Stimulated activated CD4-positive, alpha-beta T cell treated with anti-CD3 and anti-CD28 coated beads, Interleukin-12 subunit alpha, Interleukin-12 subunit beta, amount 100 ng/mL, for 4 hours (primary cell): ENCODE results near the gene SUPT3H.

ENCODE experiments used
- DNase-seq: peaks from one replicate; pipeline ENCODE4 v3.0.0-alpha.2; 2020

SUPT3H gene

GRCh38 chr6:45387236-45387635 is 9.5 kb upstream of the SUPT3H start:
- DNase-seq: no peak

- DNase-seq: no peak
Measured at GRCh38 chr6:45386501-45386900, 8.8 kb upstream of the SUPT3H start.

GRCh38 chr6:45382391-45382790 is 4.7 kb upstream of the SUPT3H start:
- DNase-seq: no peak

- no peak for DNase-seq
Measured at GRCh38 chr6:45378334-45378926, 696 bp upstream of the SUPT3H start.

GRCh38 chr6:45377043-45377553 is 636 bp downstream of the SUPT3H start:
- no peak for DNase-seq

- DNase-seq: no peak
Measured at GRCh38 chr6:45376310-45377042, 1.3 kb downstream of the SUPT3H start.

- no peak for DNase-seq
Measured at GRCh38 chr6:45375449-45375848, 2.3 kb downstream of the SUPT3H start.

- no peak for DNase-seq
Measured at GRCh38 chr6:45371924-45372573, 5.7 kb downstream of the SUPT3H start.

- no peak for DNase-seq
Measured at GRCh38 chr6:45369870-45370269, 7.9 kb downstream of the SUPT3H start.

GRCh38 chr6:45367999-45368398 is 9.7 kb downstream of the SUPT3H start:
- DNase-seq: no peak

- DNase-seq: no peak
Measured at GRCh38 chr6:45366534-45366933, 11.2 kb downstream of the SUPT3H start.

- no peak for DNase-seq
Measured at GRCh38 chr6:45365036-45365435, 12.7 kb downstream of the SUPT3H start.

- DNase-seq: no peak
Measured at GRCh38 chr6:45364466-45364865, 13.3 kb downstream of the SUPT3H start.

- no peak for DNase-seq
Measured at GRCh38 chr6:45353654-45354053, 24.1 kb downstream of the SUPT3H start.

GRCh38 chr6:45351667-45352066 is 26.1 kb downstream of the SUPT3H start:
- no peak for DNase-seq

- no peak for DNase-seq
Measured at GRCh38 chr6:45351076-45351475, 26.7 kb downstream of the SUPT3H start.

- no peak for DNase-seq
Measured at GRCh38 chr6:45350186-45350710, 27.5 kb downstream of the SUPT3H start.

- no peak for DNase-seq
Measured at GRCh38 chr6:45344900-45345299, 32.8 kb downstream of the SUPT3H start.

- DNase-seq: no peak
Measured at GRCh38 chr6:45328523-45328922, 49.2 kb downstream of the SUPT3H start.

GRCh38 chr6:45327956-45328522 is 49.7 kb downstream of the SUPT3H start, which contains the start of gene RUNX2:
TSS of gene RUNX2 (plus strand) at chr6:45328330. CDS start at chr6:45328727, 397 bp downstream.
- no peak for DNase-seq

GRCh38 chr6:45326698-45327417 is 50.9 kb downstream of the SUPT3H start:
- no peak for DNase-seq

- DNase-seq: no peak
Measured at GRCh38 chr6:45323656-45324224, 54.0 kb downstream of the SUPT3H start.
